HepG2 (cell line): ENCODE data around the gene MTA3. TPM values are rescaled to one million over a fixed set of nuclear protein-coding genes. Genes with fewer than 3 reads are reported as not detected.

Source experiments
- ASH2L ChIP-seq: fragments of 300-600, 200-600 bp; sonication (generic); IDR thresholded peaks from 2 replicates; pipeline ENCODE4 v1.7.0; 2017; ENCODE audit warnings: low read depth, mild to moderate bottlenecking, moderate library complexity, mixed read lengths, low read length; ENCODE audit not compliant: insufficient read length
- CENPT ChIP-seq: sonication (generic); formaldehyde crosslinking; IDR thresholded peaks from 2 replicates; pipeline ENCODE4 v1.8.0; 2022; ENCODE audit warnings: low read depth, mild to moderate bottlenecking, moderate library complexity, missing genetic modification reagents
- ELK4 ChIP-seq: sonication (generic); formaldehyde crosslinking; IDR thresholded peaks from 2 replicates; pipeline ENCODE4 v1.9.0; 2021; ENCODE audit warnings: missing genetic modification reagents, borderline replicate concordance
- FLYWCH1 ChIP-seq: sonication (generic); formaldehyde crosslinking; IDR thresholded peaks from 2 replicates; pipeline ENCODE4 v1.8.1; 2023; ENCODE audit warnings: mild to moderate bottlenecking, missing genetic modification reagents
- HDAC6 ChIP-seq: fragments of 200-600 bp; sonication (generic); IDR thresholded peaks from 2 replicates; pipeline ENCODE4 v1.7.0; 2017; ENCODE audit warnings: mild to moderate bottlenecking, antibody characterized with exemption, low read length, low read depth
- IRF9 ChIP-seq: sonication (generic); formaldehyde crosslinking; IDR thresholded peaks from 2 replicates; pipeline ENCODE4 v1.8.0; 2022; ENCODE audit warnings: missing genetic modification reagents, mild to moderate bottlenecking, borderline replicate concordance
- KLF11 ChIP-seq: IDR thresholded peaks from 2 replicates; pipeline ENCODE4 v1.6.1; 2016; ENCODE audit warnings: missing compliant biosample characterization
- MIER3 ChIP-seq: IDR thresholded peaks from 2 replicates; pipeline ENCODE4 v1.6.1; 2016; ENCODE audit warnings: missing compliant biosample characterization, borderline replicate concordance
- MZF1 ChIP-seq: sonication (generic); formaldehyde crosslinking; IDR thresholded peaks from 2 replicates; pipeline ENCODE4 v1.8.1; 2023; ENCODE audit warnings: mild to moderate bottlenecking, missing genetic modification reagents, borderline replicate concordance
- NFE2 ChIP-seq: sonication (generic); formaldehyde crosslinking; IDR thresholded peaks from 2 replicates; pipeline ENCODE4 v1.4.0; 2020; ENCODE audit warnings: missing genetic modification reagents
- NR2F2 ChIP-seq: IDR thresholded peaks from 2 replicates; pipeline ENCODE4 v1.6.1; 2012; ENCODE audit warnings: low read depth, inconsistent platforms, borderline replicate concordance
- PAF1 ChIP-seq: IDR thresholded peaks from 2 replicates; pipeline ENCODE4 v1.6.1; 2016; ENCODE audit warnings: missing genetic modification reagents, missing compliant biosample characterization
- POLR2G ChIP-seq: fragments of 200-400 bp; formaldehyde crosslinking; IDR thresholded peaks from 2 replicates; pipeline ENCODE4 v1.6.1; 2018; ENCODE audit warnings: mild to moderate bottlenecking, low read depth, low read length, moderate library complexity
- RBM22 ChIP-seq: fragments of 200-400 bp; formaldehyde crosslinking; optimal IDR thresholded peaks from 2 replicates; pipeline ENCODE3; 2017; ENCODE audit warnings: mild to moderate bottlenecking, low read length, moderate library complexity
- RFXANK ChIP-seq: IDR thresholded peaks from 2 replicates; pipeline ENCODE4 v1.6.1; 2016
- SMC3 ChIP-seq: IDR thresholded peaks from 2 replicates; pipeline ENCODE4 v1.6.1; 2011; ENCODE audit warnings: low read length, improper control_type of control experiment
- ZBTB7A ChIP-seq: sonication (generic); formaldehyde crosslinking; IDR thresholded peaks from 2 replicates; pipeline ENCODE4 v1.8.0; 2022; ENCODE audit warnings: mild to moderate bottlenecking, missing genetic modification reagents
- ZNF101 ChIP-seq: sonication (generic); formaldehyde crosslinking; IDR thresholded peaks from 2 replicates; pipeline ENCODE4 v1.4.0; 2020; ENCODE audit warnings: mild to moderate bottlenecking, low read depth, missing genetic modification reagents, borderline replicate concordance
- ZNF292 ChIP-seq: sonication (generic); formaldehyde crosslinking; IDR thresholded peaks from 2 replicates; pipeline ENCODE4 v1.8.1; 2022; ENCODE audit warnings: mild to moderate bottlenecking, low read depth, missing genetic modification reagents, borderline replicate concordance
- ZNF543 ChIP-seq: sonication (generic); formaldehyde crosslinking; IDR thresholded peaks from 2 replicates; pipeline ENCODE4 v1.4.0; 2020; ENCODE audit warnings: mild to moderate bottlenecking, missing genetic modification reagents
- ZSCAN29 ChIP-seq: sonication (generic); formaldehyde crosslinking; conservative IDR thresholded peaks from 2 replicates; pipeline ENCODE4 v1.4.0; 2020; ENCODE audit warnings: mild to moderate bottlenecking, missing genetic modification reagents
- polyA plus RNA-seq, 8 experiments: library from polyadenylated mRNA; depleted of rRNA in 3 of 8; stranded (reverse) in 7 of 8; unstranded in 1 of 8; fragments of >200 nt; fragmentation: Illumina TruSeq in 4 of 8; extraction: Trizol in 4 of 8; gene quantifications; 2 replicates each; pipeline versions ENCODE4 v1.2.1 to v1.2.3, GENCODE V29; 2011 to 2016; ENCODE audit warnings: low read depth in 4 of 8, missing spikeins in 1 of 8, mixed read lengths in 1 of 8; ENCODE audit not compliant: insufficient read depth in 1 of 8
- total RNA-seq, 5 experiments: library from RNA; depleted of rRNA; stranded (reverse); fragments of >200 nt; fragmentation: Illumina TruSeq; extraction: Trizol; gene quantifications; 2 replicates each; pipeline ENCODE4 v1.2.3, GENCODE V29; 2016; ENCODE audit warnings: low read depth in 1 of 5
- TF ChIP-seq, protein P1 (sequence below): sonication (generic); formaldehyde crosslinking; IDR thresholded peaks from 2 replicates; pipeline ENCODE4 v1.4.0; 2020; ENCODE audit warnings: missing genetic modification reagents

The MTA3 gene
- total and polyA plus RNA-seq, 2 of the 13 experiments (the other 11 are each of a cell fraction or from before 2014, with no cell fraction given) = 48.8 to 77.8 TPM

- TF ChIP-seq RBM22 = peak; percentile 76
- TF ChIP-seq SMC3 = no peak
- no peak for TF ChIP-seq ASH2L
- TF ChIP-seq NFE2 (CRISPR knock-in tag) = no peak
- no peak for TF ChIP-seq ZNF292 (CRISPR knock-in tag)
- peak; percentile 56; the same call in 1 of the 2 replicates for TF ChIP-seq PAF1 (CRISPR knock-in tag)
- TF ChIP-seq MZF1 (CRISPR knock-in tag) = 0 out of 2 replicates have a peak, but pooled peaks have one; percentile 77
- TF ChIP-seq FLYWCH1 (CRISPR knock-in tag) = no peak
- TF ChIP-seq POLR2G = peak; percentile 2; the same call in 1 of the 2 replicates
- TF ChIP-seq HDAC6 = no peak
- 0 out of 2 replicates have a peak, but pooled peaks have one; percentile 37 for TF ChIP-seq MIER3 (CRISPR knock-in tag)
- TF ChIP-seq NR2F2 = no peak
- TF ChIP-seq CENPT = no peak
- 0 out of 2 replicates have a peak, but pooled peaks have one; percentile 23 for TF ChIP-seq ZBTB7A
- 0 out of 2 replicates have a peak, but pooled peaks have one; percentile 55 for TF ChIP-seq RFXANK (CRISPR knock-in tag)
- TF ChIP-seq, protein P1, sequence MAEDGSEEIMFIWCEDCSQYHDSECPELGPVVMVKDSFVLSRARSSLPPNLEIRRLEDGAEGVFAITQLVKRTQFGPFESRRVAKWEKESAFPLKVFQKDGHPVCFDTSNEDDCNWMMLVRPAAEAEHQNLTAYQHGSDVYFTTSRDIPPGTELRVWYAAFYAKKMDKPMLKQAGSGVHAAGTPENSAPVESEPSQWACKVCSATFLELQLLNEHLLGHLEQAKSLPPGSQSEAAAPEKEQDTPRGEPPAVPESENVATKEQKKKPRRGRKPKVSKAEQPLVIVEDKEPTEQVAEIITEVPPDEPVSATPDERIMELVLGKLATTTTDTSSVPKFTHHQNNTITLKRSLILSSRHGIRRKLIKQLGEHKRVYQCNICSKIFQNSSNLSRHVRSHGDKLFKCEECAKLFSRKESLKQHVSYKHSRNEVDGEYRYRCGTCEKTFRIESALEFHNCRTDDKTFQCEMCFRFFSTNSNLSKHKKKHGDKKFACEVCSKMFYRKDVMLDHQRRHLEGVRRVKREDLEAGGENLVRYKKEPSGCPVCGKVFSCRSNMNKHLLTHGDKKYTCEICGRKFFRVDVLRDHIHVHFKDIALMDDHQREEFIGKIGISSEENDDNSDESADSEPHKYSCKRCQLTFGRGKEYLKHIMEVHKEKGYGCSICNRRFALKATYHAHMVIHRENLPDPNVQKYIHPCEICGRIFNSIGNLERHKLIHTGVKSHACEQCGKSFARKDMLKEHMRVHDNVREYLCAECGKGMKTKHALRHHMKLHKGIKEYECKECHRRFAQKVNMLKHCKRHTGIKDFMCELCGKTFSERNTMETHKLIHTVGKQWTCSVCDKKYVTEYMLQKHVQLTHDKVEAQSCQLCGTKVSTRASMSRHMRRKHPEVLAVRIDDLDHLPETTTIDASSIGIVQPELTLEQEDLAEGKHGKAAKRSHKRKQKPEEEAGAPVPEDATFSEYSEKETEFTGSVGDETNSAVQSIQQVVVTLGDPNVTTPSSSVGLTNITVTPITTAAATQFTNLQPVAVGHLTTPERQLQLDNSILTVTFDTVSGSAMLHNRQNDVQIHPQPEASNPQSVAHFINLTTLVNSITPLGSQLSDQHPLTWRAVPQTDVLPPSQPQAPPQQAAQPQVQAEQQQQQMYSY (CRISPR knock-in tag) = no peak
- TF ChIP-seq ELK4 (CRISPR knock-in tag) = peak; percentile 5; the same call in 1 of the 2 replicates
- TF ChIP-seq IRF9 (CRISPR knock-in tag) = no peak
- TF ChIP-seq KLF11 (CRISPR knock-in tag) = no peak; the same call in 1 of the 2 replicates
- no peak for TF ChIP-seq ZNF543
- no peak for TF ChIP-seq ZSCAN29
- TF ChIP-seq ZNF101 (CRISPR knock-in tag) = no peak
Measured at GRCh38 chr2:42793334-42794270, 225.2 kb downstream of the MTA3 start (continued).
